Measurements from ENCODE around the gene CLCNKB.

- TF ChIP-seq, protein P1, sequence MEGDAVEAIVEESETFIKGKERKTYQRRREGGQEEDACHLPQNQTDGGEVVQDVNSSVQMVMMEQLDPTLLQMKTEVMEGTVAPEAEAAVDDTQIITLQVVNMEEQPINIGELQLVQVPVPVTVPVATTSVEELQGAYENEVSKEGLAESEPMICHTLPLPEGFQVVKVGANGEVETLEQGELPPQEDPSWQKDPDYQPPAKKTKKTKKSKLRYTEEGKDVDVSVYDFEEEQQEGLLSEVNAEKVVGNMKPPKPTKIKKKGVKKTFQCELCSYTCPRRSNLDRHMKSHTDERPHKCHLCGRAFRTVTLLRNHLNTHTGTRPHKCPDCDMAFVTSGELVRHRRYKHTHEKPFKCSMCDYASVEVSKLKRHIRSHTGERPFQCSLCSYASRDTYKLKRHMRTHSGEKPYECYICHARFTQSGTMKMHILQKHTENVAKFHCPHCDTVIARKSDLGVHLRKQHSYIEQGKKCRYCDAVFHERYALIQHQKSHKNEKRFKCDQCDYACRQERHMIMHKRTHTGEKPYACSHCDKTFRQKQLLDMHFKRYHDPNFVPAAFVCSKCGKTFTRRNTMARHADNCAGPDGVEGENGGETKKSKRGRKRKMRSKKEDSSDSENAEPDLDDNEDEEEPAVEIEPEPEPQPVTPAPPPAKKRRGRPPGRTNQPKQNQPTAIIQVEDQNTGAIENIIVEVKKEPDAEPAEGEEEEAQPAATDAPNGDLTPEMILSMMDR (IDR thresholded peaks at IDR 0.05; ENCODE audit: insufficient read depth, low read depth, low read length), result no peak
- TF ChIP-seq EZH2 (IDR thresholded peaks at IDR 0.05; ENCODE audit: insufficient read depth, low read length), result no peak
Observed at GRCh38 chr1:16099412-16099811, 55.8 kb downstream of the CLCNKB start.
